HG03095 (cell line): ENCODE data around the gene PRDX1.

Source experiments
- ATAC-seq: cut with Tn5 transposase; IDR thresholded peaks from one replicate; pipeline ENCODE4 v1.9.1; 2021; ENCODE audit warnings: moderate library complexity; ENCODE audit not compliant: unreplicated experiment

The PRDX1 gene

GRCh38 chr1:45521413-45522323 is at the start of gene PRDX1:
PRDX1 (minus strand) TSS chr1:45521884; CDS start chr1:45519043, 2,841 bp downstream.
- ATAC-seq: peak; percentile 69

GRCh38 chr1:45570631-45571030 is 48.9 kb upstream of the PRDX1 start:
- no peak for ATAC-seq

- no peak for ATAC-seq
These were observed 48.4 kb upstream of the PRDX1 start for GRCh38 chr1:45569962-45570581.

- no peak for ATAC-seq
These were observed 47.9 kb upstream of the PRDX1 start for GRCh38 chr1:45569571-45569961.

- no peak for ATAC-seq
These were observed 46.7 kb upstream of the PRDX1 start for GRCh38 chr1:45568421-45568820.

GRCh38 chr1:45567911-45568310 is 46.2 kb upstream of the PRDX1 start:
- no peak for ATAC-seq

- no peak for ATAC-seq
These were observed 45.0 kb upstream of the PRDX1 start for GRCh38 chr1:45566722-45567121.

GRCh38 chr1:45563843-45564242 is 42.2 kb upstream of the PRDX1 start:
- no peak for ATAC-seq

GRCh38 chr1:45557422-45557944 is 35.8 kb upstream of the PRDX1 start:
- ATAC-seq: no peak

- ATAC-seq: no peak
These were observed 32.5 kb upstream of the PRDX1 start for GRCh38 chr1:45554198-45554597.

GRCh38 chr1:45552331-45552730 is 30.6 kb upstream of the PRDX1 start:
- ATAC-seq: no peak

GRCh38 chr1:45551684-45552083 is 30.0 kb upstream of the PRDX1 start:
- no peak for ATAC-seq

GRCh38 chr1:45550401-45551351 is 29.0 kb upstream of the PRDX1 start, which contains the start of gene AKR1A1:
AKR1A1 (plus strand) TSS chr1:45550826; CDS start chr1:45561795, 10,969 bp downstream.
- peak; percentile 80 for ATAC-seq

- no peak for ATAC-seq
These were observed 24.0 kb upstream of the PRDX1 start for GRCh38 chr1:45545553-45546310.

- peak; percentile 58 for ATAC-seq
These were observed 23.4 kb upstream of the PRDX1 start for GRCh38 chr1:45545019-45545493.

- ATAC-seq: no peak
These were observed 22.8 kb upstream of the PRDX1 start for GRCh38 chr1:45544530-45544929.

- ATAC-seq: peak; percentile 35
These were observed 22.1 kb upstream of the PRDX1 start for GRCh38 chr1:45543581-45544417.

- no peak for ATAC-seq
These were observed 20.9 kb upstream of the PRDX1 start for GRCh38 chr1:45542591-45542990.

- ATAC-seq: no peak
These were observed 19.5 kb upstream of the PRDX1 start for GRCh38 chr1:45541193-45541592.
